CD14-positive monocyte (primary cell): ENCODE data around the gene C11orf86. TPM values are rescaled to one million over a fixed set of nuclear protein-coding genes. Genes with fewer than 3 reads are reported as not detected.

Experiments used
- DNase-seq, 3 donors: peaks; one replicate each; pipeline ENCODE4 v3.0.0-alpha.2; 2011 to 2022
- H2AFZ ChIP-seq: 2 replicates; pipeline ENCODE4 v1.6.0; 2012; ENCODE audit warnings: mild to moderate bottlenecking, low read depth, low read length, inconsistent platforms; ENCODE audit not compliant: insufficient read depth, poor library complexity, severe bottlenecking
- H3K27ac ChIP-seq, 2 donors: 1 replicate in 1 of 2; 2 replicates in 1 of 2; pipeline ENCODE4 v1.5.1; 2012 to 2013; ENCODE audit warnings: low read length in 2 of 2, control low read depth in 1 of 2, inconsistent platforms in 1 of 2, low read depth in 1 of 2, mild to moderate bottlenecking in 1 of 2
- H3K27me3 ChIP-seq, 2 donors: one replicate each; pipeline versions ENCODE4 v1.6.0 to v1.6.1; 2011 to 2013; ENCODE audit warnings: low read length in 2 of 2; ENCODE audit not compliant: control insufficient read depth in 2 of 2, insufficient read depth in 2 of 2
- H3K36me3 ChIP-seq, 2 donors: replicated peaks in 1 of 2; 1 replicate in 1 of 2; 2 replicates in 1 of 2; pipeline versions ENCODE4 v1.5.1 to v1.6.1; 2012 to 2013; ENCODE audit warnings: low read length in 2 of 2, control low read depth in 1 of 2, inconsistent platforms in 1 of 2, mild to moderate bottlenecking in 1 of 2; ENCODE audit not compliant: insufficient read depth in 2 of 2, control insufficient read depth in 1 of 2
- H3K4me1 ChIP-seq, 2 donors: 1 replicate in 1 of 2; 2 replicates in 1 of 2; pipeline versions ENCODE4 v1.5.1 to v1.6.1; 2012 to 2013; ENCODE audit warnings: low read length in 2 of 2, control low read depth in 1 of 2, inconsistent platforms in 1 of 2, mild to moderate bottlenecking in 1 of 2, moderate library complexity in 1 of 2; ENCODE audit not compliant: insufficient read depth in 2 of 2, control insufficient read depth in 1 of 2
- H3K4me2 ChIP-seq: replicated peaks from 2 replicates; pipeline ENCODE3; 2012; ENCODE audit warnings: low read length, moderate library complexity, mild to moderate bottlenecking; ENCODE audit not compliant: poor library complexity, severe bottlenecking; ENCODE audit errors: extremely low read depth
- H3K4me3 ChIP-seq, 3 experiments: fragments of 200-600 bp in 1 of 3; sonication (generic) in 1 of 3; replicated peaks in 1 of 3; 1 replicate in 2 of 3; 2 replicates in 1 of 3; pipeline ENCODE4 v1.5.1; 2011 to 2013; ENCODE audit warnings: low read length in 3 of 3, mild to moderate bottlenecking in 3 of 3, control low read depth in 2 of 3, low read depth in 2 of 3, inconsistent platforms in 1 of 3, moderate library complexity in 1 of 3
- H3K79me2 ChIP-seq: 2 replicates; pipeline ENCODE4 v1.6.0; 2012; ENCODE audit warnings: mild to moderate bottlenecking, control low read depth, inconsistent platforms, low read length, moderate library complexity; ENCODE audit not compliant: insufficient read depth
- H3K9ac ChIP-seq: 2 replicates; pipeline ENCODE4 v1.6.0; 2017; ENCODE audit warnings: low read length, mild to moderate bottlenecking; ENCODE audit not compliant: insufficient read depth, poor library complexity, severe bottlenecking
- H3K9me3 ChIP-seq, 2 donors: replicated peaks in 1 of 2; 1 replicate in 1 of 2; 2 replicates in 1 of 2; pipeline versions ENCODE4 v1.5.1 to v1.6.1; 2012 to 2013; ENCODE audit warnings: low read length in 2 of 2, control low read depth in 1 of 2; ENCODE audit not compliant: control insufficient read depth in 1 of 2, insufficient read depth in 1 of 2
- H4K20me1 ChIP-seq: 2 replicates; pipeline ENCODE4 v1.6.0; 2012; ENCODE audit warnings: mild to moderate bottlenecking, low read length, control low read depth, moderate library complexity; ENCODE audit not compliant: insufficient read depth
- H3K27ac Mint-ChIP-seq, 7 donors: one replicate each; pipeline ENCODE4 v1.8.0; 2020; ENCODE audit warnings: mild to moderate bottlenecking in 7 of 7, mixed read lengths in 7 of 7, moderate library complexity in 6 of 7, inconsistent platforms in 2 of 7
- H3K27me3 Mint-ChIP-seq, 3 donors: one replicate each; pipeline ENCODE4 v1.8.0; 2021 to 2022; ENCODE audit warnings: low read depth in 3 of 3, mild to moderate bottlenecking in 3 of 3, mixed read lengths in 3 of 3, moderate library complexity in 3 of 3, inconsistent platforms in 1 of 3
- H3K36me3 Mint-ChIP-seq, 2 donors: one replicate each; pipeline ENCODE4 v1.8.0; 2020; ENCODE audit warnings: mixed read lengths in 2 of 2, inconsistent platforms in 1 of 2, mild to moderate bottlenecking in 1 of 2
- H3K4me1 Mint-ChIP-seq: one replicate; pipeline ENCODE4 v1.8.0; 2020; ENCODE audit warnings: mild to moderate bottlenecking, mixed read lengths
- H3K4me3 Mint-ChIP-seq, 2 donors: one replicate each; pipeline ENCODE4 v1.8.0; 2020; ENCODE audit warnings: mild to moderate bottlenecking in 2 of 2, mixed read lengths in 2 of 2, moderate library complexity in 1 of 2
- H3K9me3 Mint-ChIP-seq, 7 donors: one replicate each; pipeline ENCODE4 v1.8.0; 2020 to 2022; ENCODE audit warnings: mixed read lengths in 7 of 7, mild to moderate bottlenecking in 6 of 7, moderate library complexity in 6 of 7, inconsistent platforms in 2 of 7
- WGBS: methylation state at CpG from one replicate; pipeline ENCODE4 v1.1.5; 2013; ENCODE audit warnings: missing lambda C conversion rate; ENCODE audit not compliant: insufficient coverage; 5-methylcytosine and 5-hydroxymethylcytosine counted together
- intact Hi-C, 2 donors: fragments of 100-400 bp; cut with micrococcal nuclease; formaldehyde crosslinking; loops; one replicate each; pipeline versions ENCODE4 v1.15.0 to v1.15.1; 2023
- polyA plus RNA-seq, 3 donors: library from polyadenylated mRNA; depleted of rRNA in 1 of 3; unstranded in 2 of 3; stranded (reverse) in 1 of 3; fragments of 300-500 nt in 2 of 3; fragments of >200 nt in 1 of 3; fragmentation: Illumina TruSeq in 2 of 3; gene quantifications; 1 replicate in 2 of 3; 2 replicates in 1 of 3; pipeline ENCODE4 v1.2.3, GENCODE V29; 2012 to 2021
- TF ChIP-seq, protein P1 (sequence below): fragments of 200-600 bp; IDR thresholded peaks from one replicate; pipeline ENCODE4 v1.8.0; 2022; ENCODE audit warnings: antibody characterized with exemption, mild to moderate bottlenecking

The C11orf86 gene
- polyA plus RNA-seq, 3 donors = not detected

DNA sequence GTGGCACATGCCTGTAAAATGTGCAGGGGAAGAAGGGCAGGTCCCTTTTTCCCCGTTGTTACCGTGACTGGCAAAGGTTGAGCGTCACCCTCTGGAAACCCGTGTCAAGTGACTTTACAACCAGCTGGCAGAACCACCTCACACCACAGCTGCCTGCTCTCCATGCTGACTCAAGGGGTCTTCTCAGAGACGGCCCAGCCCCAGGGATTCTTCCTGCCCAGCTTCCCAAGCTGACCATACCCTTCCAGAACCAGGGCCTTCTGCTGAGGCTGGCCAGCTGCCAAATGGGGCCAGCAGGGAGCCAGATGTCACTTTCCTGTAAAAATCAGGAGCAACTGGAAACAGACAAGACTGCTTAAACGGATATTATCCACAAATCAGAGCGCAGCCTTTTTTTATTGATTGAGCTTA, 23.2 kb upstream of the C11orf86 start:
- H3K9me3 ChIP-seq = no peaks in the 10 kb centered on the region
- intact Hi-C loops = no loop called here
- H3K36me3 ChIP-seq = no peaks in the 10 kb centered on the region
- no peak overlapping the region for H3K4me3 ChIP-seq
- DNase-seq = no peak
- Mint-ChIP-seq H3K27ac (peak overlapping the region in 1 of 7 donors; percentile 7), H3K27me3 (peaks cover 2 to 14% (median 3%) of the 10 kb centered on the region in 3 donors), H3K36me3 (peaks cover 7 to 13% of the 10 kb centered on the region in 2 donors), H3K4me1 (peaks cover 10% of the 10 kb centered on the region), H3K9me3 (peaks cover 0 to 2% (median 0%) of the 10 kb centered on the region in 7 donors), H3K4me3 (no peak overlapping the region)
- no peak overlapping the region for H2AFZ ChIP-seq
- 84% methylated on average over 7 of the region's 7 CpGs for WGBS
- H3K79me2 ChIP-seq = no peaks in the 10 kb centered on the region
- H3K27ac ChIP-seq = no peak overlapping the region
- H4K20me1 ChIP-seq = no peaks in the 10 kb centered on the region
- TF ChIP-seq, protein P1, sequence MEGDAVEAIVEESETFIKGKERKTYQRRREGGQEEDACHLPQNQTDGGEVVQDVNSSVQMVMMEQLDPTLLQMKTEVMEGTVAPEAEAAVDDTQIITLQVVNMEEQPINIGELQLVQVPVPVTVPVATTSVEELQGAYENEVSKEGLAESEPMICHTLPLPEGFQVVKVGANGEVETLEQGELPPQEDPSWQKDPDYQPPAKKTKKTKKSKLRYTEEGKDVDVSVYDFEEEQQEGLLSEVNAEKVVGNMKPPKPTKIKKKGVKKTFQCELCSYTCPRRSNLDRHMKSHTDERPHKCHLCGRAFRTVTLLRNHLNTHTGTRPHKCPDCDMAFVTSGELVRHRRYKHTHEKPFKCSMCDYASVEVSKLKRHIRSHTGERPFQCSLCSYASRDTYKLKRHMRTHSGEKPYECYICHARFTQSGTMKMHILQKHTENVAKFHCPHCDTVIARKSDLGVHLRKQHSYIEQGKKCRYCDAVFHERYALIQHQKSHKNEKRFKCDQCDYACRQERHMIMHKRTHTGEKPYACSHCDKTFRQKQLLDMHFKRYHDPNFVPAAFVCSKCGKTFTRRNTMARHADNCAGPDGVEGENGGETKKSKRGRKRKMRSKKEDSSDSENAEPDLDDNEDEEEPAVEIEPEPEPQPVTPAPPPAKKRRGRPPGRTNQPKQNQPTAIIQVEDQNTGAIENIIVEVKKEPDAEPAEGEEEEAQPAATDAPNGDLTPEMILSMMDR = no peak
- H3K9ac ChIP-seq = no peak overlapping the region
- H3K4me2 ChIP-seq = no peak overlapping the region
- peaks cover 9 to 11% of the 10 kb centered on the region in 2 donors for H3K4me1 ChIP-seq
- H3K27me3 ChIP-seq = no peaks in the 10 kb centered on the region

DNA sequence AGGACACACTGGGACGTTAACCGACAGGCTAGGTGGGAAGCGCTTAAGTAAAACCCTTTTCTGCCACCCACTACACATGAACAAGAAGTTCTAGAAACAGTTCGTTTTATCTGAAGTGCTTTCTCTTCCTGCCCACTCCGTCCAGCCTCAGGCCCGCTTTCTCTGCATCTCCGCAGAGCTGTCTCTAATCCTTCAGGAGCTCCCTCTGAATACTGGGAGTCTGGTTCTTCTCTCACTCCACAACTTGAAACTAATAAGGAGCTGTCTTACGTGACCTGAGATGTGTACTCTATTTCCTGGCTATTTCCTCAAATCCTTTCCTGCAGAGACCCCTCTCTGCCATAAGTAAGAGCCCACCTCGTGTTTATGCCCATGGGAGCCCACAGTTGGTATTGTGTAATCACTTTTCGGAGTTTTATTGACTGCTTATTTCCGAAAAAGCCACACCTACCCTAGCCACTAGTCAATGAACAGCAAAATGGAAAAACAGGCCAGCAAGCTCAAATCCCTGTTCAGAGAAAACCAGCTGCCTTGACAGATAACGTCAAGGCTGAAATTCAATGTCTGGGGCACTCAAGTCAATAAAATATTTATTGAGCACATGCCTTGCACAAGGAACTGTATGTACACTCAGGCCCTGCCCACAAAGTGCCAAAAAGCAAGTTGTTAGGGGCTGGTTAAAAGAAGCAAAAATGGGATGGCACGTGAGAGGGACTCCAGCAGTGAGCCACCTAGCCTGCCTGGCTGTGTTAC, 21.8 kb upstream of the C11orf86 start:
- Histone ChIP-seq H3K4me1 (peaks cover 19 to 24% of the 10 kb centered on the region in 2 donors), H4K20me1 (no peaks in the 10 kb centered on the region), H3K4me2 (no peak overlapping the region), H3K27ac (no peak overlapping the region), H3K9ac (no peak overlapping the region), H3K36me3 (no peaks in the 10 kb centered on the region), H3K79me2 (no peaks in the 10 kb centered on the region), H3K9me3 (no peaks in the 10 kb centered on the region), H2AFZ (no peak overlapping the region), H3K4me3 (no peak overlapping the region), H3K27me3 (no peaks in the 10 kb centered on the region)
- DNase-seq = no peak
- peaks cover 2 to 14% (median 10%) of the 10 kb centered on the region in 3 donors for H3K27me3 Mint-ChIP-seq
- H3K9me3 Mint-ChIP-seq = peaks cover 0 to 3% (median 0%) of the 10 kb centered on the region in 7 donors
- intact Hi-C loops = no loop called here
- peak overlapping the region in 1 of 7 donors; percentile 76 for H3K27ac Mint-ChIP-seq
- WGBS = 92% methylated on average over 9 of the region's 13 CpGs
- peaks cover 19% of the 10 kb centered on the region for H3K4me1 Mint-ChIP-seq
- H3K36me3 Mint-ChIP-seq = peaks cover 7 to 14% of the 10 kb centered on the region in 2 donors
- TF ChIP-seq, protein P1 = no peak
- H3K4me3 Mint-ChIP-seq = no peak overlapping the region
